HL-60 (cell line): ENCODE measurements around the gene MSRB2.

Source experiments
- DNase-seq, 2 experiments: peaks; one replicate each; pipeline ENCODE4 v3.0.0-alpha.2; 2010 to 2020; ENCODE audit warnings: low read depth in 1 of 2, low spot score in 1 of 2
- H3K27ac ChIP-seq: fragments of 250-450 bp; sonication (Bioruptor Pico); replicated peaks from 2 replicates; pipeline ENCODE4 v1.5.1; 2020; ENCODE audit warnings: mild to moderate bottlenecking, moderate library complexity
- H3K27me3 ChIP-seq: fragments of 250-450 bp; sonication (Bioruptor Pico); 2 replicates; pipeline ENCODE4 v1.5.1; 2021; ENCODE audit warnings: mild to moderate bottlenecking, moderate library complexity; ENCODE audit not compliant: insufficient read depth, poor library complexity, severe bottlenecking
- H3K4me3 ChIP-seq: replicated peaks from 2 replicates; pipeline ENCODE4 v1.5.1; 2011; ENCODE audit warnings: mild to moderate bottlenecking, control low read depth, low read length; ENCODE audit not compliant: insufficient read depth
- GABPA ChIP-seq: IDR thresholded peaks from 2 replicates; pipeline ENCODE4 v1.6.1; 2012; ENCODE audit warnings: low read depth
- POLR2AphosphoS5 ChIP-seq: IDR thresholded peaks from 2 replicates; pipeline ENCODE4 v1.6.1; 2012; ENCODE audit warnings: low read depth
- SPI1 ChIP-seq: IDR thresholded peaks from 2 replicates; pipeline ENCODE4 v1.6.1; 2012; ENCODE audit warnings: low read depth, mild to moderate bottlenecking, borderline replicate concordance
- TF ChIP-seq, protein P1 (sequence below): IDR thresholded peaks from 2 replicates; pipeline ENCODE4 v1.6.1; 2012; ENCODE audit warnings: low read depth; ENCODE audit not compliant: insufficient replicate concordance
- TF ChIP-seq, protein P2 (sequence below): IDR thresholded peaks from one replicate; pipeline ENCODE4 v1.5.1; 2011; ENCODE audit warnings: low read length, control low read depth, inconsistent platforms; ENCODE audit not compliant: insufficient read depth

The MSRB2 gene

DNA sequence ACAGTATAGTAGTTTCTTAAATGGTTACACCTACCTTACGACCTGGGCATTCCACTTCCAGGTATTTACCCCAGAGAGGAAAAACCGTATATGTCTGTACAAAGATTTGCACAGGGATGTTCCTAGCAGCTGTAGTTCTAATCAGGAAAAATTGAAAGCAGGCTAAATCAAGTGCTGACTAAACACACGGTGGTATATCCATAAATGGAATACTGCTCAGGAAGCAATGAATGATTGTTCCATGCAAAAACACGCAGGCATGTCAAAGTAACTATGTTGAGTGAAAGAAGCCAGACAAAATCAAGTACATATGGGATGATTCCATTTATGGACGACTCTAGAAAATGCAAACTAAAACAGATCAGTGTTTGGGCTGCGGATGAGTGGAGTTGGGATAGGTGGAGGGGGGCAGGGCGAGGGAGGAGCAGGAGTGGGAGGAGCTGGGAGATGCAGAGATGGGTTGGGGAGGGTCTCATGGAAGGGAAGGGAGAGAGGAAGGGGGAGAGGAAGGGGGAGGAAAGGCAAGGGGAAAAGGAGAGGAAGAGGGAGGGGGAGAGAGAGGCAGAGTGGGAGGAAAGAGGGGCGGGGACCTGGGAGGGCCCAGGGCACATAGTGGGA lies 484 bp upstream of the MSRB2 start:
- no peak overlapping the region for H3K4me3 ChIP-seq
- no peaks in the 10 kb centered on the region for H3K27me3 ChIP-seq
- no peak for TF ChIP-seq GABPA
- TF ChIP-seq SPI1 = no peak
- TF ChIP-seq POLR2AphosphoS5 = no peak
- TF ChIP-seq, protein P1, sequence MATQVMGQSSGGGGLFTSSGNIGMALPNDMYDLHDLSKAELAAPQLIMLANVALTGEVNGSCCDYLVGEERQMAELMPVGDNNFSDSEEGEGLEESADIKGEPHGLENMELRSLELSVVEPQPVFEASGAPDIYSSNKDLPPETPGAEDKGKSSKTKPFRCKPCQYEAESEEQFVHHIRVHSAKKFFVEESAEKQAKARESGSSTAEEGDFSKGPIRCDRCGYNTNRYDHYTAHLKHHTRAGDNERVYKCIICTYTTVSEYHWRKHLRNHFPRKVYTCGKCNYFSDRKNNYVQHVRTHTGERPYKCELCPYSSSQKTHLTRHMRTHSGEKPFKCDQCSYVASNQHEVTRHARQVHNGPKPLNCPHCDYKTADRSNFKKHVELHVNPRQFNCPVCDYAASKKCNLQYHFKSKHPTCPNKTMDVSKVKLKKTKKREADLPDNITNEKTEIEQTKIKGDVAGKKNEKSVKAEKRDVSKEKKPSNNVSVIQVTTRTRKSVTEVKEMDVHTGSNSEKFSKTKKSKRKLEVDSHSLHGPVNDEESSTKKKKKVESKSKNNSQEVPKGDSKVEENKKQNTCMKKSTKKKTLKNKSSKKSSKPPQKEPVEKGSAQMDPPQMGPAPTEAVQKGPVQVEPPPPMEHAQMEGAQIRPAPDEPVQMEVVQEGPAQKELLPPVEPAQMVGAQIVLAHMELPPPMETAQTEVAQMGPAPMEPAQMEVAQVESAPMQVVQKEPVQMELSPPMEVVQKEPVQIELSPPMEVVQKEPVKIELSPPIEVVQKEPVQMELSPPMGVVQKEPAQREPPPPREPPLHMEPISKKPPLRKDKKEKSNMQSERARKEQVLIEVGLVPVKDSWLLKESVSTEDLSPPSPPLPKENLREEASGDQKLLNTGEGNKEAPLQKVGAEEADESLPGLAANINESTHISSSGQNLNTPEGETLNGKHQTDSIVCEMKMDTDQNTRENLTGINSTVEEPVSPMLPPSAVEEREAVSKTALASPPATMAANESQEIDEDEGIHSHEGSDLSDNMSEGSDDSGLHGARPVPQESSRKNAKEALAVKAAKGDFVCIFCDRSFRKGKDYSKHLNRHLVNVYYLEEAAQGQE = no peak
- TF ChIP-seq, protein P2, sequence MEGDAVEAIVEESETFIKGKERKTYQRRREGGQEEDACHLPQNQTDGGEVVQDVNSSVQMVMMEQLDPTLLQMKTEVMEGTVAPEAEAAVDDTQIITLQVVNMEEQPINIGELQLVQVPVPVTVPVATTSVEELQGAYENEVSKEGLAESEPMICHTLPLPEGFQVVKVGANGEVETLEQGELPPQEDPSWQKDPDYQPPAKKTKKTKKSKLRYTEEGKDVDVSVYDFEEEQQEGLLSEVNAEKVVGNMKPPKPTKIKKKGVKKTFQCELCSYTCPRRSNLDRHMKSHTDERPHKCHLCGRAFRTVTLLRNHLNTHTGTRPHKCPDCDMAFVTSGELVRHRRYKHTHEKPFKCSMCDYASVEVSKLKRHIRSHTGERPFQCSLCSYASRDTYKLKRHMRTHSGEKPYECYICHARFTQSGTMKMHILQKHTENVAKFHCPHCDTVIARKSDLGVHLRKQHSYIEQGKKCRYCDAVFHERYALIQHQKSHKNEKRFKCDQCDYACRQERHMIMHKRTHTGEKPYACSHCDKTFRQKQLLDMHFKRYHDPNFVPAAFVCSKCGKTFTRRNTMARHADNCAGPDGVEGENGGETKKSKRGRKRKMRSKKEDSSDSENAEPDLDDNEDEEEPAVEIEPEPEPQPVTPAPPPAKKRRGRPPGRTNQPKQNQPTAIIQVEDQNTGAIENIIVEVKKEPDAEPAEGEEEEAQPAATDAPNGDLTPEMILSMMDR = no peak
- no peak for DNase-seq
- H3K27ac ChIP-seq = no peak overlapping the region

GRCh38 chr10:23095966-23096801 lies 805 bp downstream of the MSRB2 start:
- TF ChIP-seq, protein P2 = no peak
- TF ChIP-seq POLR2AphosphoS5 (no peak), SPI1 (no peak; the same call in 1 of the 2 replicates), GABPA (no peak)
- TF ChIP-seq, protein P1 = no peak
- peak in 1 of 2 experiments; percentile 51 for DNase-seq
- H3K27ac ChIP-seq = peak overlapping the region; percentile 59

GRCh38 chr10:23096802-23097549 lies 1.6 kb downstream of the MSRB2 start:
- no peak overlapping the region for H3K27ac ChIP-seq
- H3K27me3 ChIP-seq = no peaks in the 10 kb centered on the region
- TF ChIP-seq POLR2AphosphoS5 = no peak
- TF ChIP-seq, protein P1 = no peak
- no peak for TF ChIP-seq SPI1
- TF ChIP-seq, protein P2 = no peak
- no peak for TF ChIP-seq GABPA
- H3K4me3 ChIP-seq = no peak overlapping the region
- DNase-seq = no peak

More at GRCh38 chr10:23095966-23096801, 805 bp downstream of the MSRB2 start:
- H3K27me3 ChIP-seq = no peaks in the 10 kb centered on the region
- peak overlapping the region; percentile 46 for H3K4me3 ChIP-seq
